Measurements from ENCODE around the gene TMEM134. TPM values are rescaled to one million over a fixed set of nuclear protein-coding genes. Genes with fewer than 3 reads are reported as not detected.

Gene TMEM134, protein sequence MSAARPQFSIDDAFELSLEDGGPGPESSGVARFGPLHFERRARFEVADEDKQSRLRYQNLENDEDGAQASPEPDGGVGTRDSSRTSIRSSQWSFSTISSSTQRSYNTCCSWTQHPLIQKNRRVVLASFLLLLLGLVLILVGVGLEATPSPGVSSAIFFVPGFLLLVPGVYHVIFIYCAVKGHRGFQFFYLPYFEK
- total RNA-seq, result 27.4 and 56.9 TPM in 2 replicates

DNA sequence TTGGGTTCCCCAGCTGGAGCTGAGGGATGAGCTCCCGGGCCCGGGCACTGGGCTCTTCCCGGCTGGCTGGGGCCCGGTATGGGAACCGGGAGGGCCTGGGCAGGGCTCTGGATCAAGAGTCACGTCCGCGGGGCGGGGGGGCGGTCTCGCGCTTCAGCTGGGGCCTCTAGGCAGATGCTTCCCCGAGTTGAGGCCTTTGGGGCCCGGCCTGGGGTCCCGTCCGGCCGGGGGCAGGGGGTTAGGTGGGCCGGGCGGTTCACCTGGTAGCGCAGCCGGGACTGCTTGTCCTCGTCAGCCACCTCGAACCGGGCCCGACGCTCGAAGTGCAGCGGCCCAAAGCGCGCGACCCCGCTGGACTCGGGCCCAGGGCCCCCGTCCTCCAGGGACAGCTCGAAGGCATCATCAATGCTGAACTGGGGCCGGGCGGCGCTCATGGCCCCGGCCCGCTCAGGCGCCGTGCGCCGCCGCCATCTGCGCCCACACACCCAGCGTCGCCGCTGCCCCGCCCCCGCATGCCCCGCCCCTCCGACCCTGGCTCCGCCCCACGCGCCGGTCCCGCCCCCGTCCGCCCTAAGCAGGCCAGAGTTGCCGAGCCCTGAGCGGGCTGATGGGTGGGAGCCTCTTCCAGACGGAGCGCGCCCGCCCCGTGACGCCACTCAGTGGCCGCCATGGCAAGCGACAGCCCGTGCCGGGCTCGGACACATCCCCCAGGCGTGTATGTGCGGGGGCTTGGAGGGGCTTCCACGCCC lies at the start of gene TMEM134:
TMEM134 (minus strand) TSS at position 493 of the 749 bp plus-strand sequence; CDS start at position 434, 59 bp downstream.

DNA sequence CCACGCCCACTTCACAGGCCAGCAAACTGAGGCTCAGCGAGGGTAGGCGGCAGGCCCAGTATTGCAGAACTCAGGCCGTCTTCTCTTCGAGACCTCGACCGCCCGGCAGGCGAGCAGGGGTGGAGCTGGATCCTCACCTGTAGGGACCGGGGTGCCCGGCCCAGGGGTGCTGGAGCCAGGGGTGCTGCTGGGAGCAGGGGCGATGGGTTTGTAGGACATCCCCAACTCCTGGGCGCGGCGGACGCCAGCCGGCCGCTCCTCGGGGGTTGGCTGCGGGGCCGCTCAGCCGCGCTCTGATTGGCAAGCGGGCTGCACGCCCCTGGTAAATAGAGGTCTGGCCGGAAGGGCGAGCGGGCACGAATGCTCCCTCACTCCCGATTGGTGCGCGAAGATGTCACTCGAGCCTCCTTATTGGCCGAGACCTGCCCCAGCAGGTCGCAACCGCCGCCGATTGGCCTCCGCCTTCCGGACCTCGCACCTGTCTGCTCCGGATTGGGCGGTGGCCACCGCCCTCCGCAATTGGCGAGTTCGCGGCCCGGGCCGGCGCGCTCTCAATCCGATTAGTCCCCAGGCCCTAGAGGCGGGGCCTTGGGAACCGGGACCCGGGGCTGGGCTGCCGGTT lies 38.9 kb upstream of the TMEM134 start, which contains the start of gene CDK2AP2:
CDK2AP2 (minus strand) TSS at position 299 of the 622 bp plus-strand sequence; CDS start at position 219, 80 bp downstream.

DNA sequence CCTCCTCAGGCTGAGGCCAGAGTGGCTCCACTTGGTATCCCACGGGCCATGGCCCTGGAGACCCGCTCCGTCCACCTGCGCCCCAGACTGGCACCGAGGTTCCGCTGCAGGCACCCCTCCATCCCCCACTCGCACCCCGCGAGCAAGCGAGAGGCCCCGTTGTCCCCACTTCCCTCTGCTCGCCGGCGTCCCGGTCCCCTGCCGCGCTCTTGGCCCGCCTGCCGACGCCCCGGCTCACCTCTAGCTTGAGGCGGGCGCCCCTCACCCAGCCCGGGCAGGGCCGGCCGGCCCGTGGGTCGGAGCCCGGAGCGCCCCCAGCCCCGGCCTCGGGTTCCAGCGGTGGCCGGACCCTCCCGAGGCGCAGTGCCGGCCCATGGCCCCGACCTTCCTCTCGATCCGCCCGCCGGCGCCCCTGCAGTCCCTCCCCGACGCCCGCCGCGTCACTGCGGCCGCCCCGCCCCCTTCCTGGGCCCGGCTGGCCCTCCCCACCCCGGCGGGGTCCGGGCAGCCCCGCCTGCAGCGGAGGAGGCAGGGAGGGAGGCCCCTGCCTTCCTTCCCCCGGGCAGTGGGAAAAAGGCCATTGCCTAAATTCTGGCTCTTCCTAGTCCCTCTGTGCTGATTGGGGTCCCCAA lies 36.0 kb upstream of the TMEM134 start, which contains the start of gene PITPNM1:
PITPNM1 (minus strand) TSS at position 414 of the 632 bp plus-strand sequence. CDS start 1,183 bp downstream, outside the sequence.

DNA sequence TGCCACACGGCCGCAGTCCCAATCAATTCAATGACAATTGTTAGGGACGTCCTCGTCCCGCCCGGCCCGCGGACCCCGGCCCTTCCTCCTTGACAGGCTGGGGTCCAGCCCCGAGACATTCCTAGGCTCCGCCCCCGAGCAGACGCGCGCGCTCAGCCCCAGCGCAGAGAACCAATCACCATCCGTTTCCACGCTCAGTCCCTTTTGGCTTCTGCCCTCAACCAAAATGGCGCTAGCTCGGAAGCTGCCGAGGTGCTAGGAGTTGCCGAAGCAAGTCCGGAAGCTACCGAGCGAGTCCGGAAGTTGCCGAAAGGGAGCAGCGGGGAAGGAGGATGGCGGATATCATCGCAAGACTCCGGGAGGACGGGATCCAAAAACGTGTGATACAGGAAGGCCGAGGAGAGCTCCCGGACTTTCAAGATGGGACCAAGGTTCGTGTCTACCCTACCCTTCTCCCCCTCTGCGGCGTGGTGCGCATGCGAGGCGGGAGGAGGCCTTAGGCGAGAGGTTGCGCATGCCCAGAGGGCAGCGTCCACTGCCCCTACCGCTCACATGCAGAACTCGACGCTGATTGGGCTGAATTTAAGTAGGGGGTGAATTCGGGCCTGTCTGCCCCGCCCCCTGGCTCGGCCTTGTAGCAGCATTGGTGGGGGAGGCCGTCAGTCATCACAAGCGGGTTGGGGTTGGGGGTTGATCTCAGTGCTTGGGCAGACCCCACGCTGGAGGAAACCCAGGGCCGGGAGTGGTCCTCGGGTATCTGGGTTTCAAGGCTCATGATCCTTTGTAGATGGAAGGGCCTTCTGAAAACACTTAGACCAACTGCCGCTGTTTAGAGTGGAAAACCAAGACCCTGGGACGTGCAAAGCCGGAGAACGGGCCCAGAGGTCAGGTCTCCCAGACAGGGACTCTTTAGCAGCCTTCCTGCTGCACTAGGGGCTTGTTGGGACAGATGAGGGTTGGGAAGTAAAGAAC lies 14.1 kb upstream of the TMEM134 start, which contains the start of gene AIP:
AIP (plus strand) TSS at position 200 of the 972 bp plus-strand sequence; CDS start at position 333, 133 bp downstream.

DNA sequence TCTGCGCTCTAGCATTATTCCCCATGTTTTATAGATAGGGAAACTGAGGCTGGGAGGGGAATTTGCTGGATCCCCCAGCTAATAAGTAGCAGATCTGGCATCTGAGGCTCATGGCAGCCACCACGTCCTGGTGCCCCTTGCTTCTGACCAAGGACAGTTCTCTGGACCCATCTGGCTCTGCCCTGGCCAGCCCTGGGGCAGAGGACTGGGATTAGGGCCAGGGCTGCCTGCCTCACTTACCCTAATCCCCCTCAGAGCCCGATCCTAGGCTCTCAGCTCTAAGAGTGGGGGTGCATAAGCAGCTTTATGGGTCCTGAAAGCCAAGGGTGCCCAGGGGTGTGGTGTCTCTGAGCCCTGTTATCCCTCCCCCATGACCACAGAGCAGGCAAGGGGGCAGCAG lies 14.0 kb downstream of the TMEM134 start, which contains the start of gene CABP4:
CABP4 (plus strand) TSS at position 301 of the 400 bp plus-strand sequence; CDS start at position 371, 70 bp downstream.

DNA sequence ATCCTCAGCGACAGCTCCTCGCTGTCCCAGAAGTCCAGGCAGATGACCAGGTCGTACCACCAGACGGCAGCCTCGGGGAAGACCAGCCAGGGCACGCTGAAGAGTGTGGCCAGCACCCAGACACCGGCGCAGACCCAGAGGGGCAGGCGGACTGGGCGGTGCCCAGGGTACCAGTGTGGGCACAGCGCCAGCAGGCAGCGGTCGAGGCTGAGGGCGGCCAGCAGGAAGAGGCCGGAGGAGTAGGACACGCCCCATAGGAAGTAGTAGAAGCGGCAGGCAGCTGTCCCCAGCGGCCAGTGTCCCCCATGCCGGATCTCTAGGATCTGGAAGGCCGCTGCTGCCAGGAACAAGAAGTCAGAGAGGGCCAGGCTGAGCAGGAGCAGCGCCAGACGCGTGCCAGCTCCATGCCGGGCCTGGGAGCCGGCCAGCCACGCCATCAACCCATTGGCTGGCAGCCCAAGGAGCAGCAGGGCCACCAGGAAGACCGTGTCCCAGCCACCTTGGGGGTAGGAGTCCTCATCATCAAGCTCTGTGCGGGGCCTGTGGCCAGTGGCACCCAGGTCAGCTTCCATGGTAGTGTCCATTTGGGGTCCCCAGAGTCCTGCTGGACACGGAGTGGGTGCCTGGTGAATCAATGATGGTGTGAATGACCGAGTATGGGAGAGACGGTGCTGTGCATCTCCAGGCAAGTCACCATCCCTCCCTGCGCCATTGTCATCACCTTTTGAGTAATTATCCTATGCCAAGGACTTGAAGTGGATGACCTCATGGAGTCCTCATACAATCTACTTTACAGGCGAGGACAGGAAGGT lies 16.7 kb downstream of the TMEM134 start, which contains the start of gene GPR152:
GPR152 (minus strand) TSS at position 589 of the 812 bp plus-strand sequence; CDS start at position 584, 5 bp downstream.

DNA sequence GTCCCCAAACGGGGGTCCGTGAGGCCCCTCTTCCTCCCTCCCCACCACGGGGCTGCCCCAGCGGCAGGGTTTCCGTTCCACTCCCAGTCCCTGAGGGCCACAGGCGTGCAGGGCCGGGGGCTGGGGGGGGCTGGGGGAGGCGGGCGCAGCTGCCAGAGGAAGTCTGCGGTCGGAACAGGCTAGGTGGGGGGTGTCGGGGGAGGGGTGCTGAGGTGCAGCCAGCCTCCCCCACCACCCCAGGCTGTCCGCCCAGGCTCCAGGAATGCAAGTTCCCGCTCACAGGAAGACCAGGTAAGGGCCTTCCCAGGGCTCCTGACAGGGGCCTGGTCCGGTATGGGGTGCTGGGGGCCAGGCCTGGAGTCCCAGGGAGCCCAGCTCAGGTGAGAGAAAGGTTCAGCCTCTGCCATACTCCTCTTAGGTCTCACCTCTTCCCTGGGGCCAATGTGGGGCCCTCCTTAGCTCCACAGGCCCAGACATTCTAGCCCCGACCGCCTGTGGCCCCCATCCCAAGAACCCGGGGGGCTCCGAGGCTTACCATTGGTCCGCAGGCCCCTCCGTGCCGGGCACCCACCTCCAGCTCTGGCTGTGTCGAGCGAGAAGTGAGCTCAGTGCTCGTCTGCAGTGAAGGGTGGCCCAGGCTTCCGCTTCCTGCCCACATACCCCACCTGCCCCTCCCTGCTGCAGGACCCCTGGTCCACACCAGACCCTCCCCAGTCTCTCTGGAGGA lies 31.8 kb downstream of the TMEM134 start, which contains the start of gene PTPRCAP:
PTPRCAP (minus strand) TSS at position 601 of the 727 bp plus-strand sequence; CDS start at position 538, 63 bp downstream.

DNA sequence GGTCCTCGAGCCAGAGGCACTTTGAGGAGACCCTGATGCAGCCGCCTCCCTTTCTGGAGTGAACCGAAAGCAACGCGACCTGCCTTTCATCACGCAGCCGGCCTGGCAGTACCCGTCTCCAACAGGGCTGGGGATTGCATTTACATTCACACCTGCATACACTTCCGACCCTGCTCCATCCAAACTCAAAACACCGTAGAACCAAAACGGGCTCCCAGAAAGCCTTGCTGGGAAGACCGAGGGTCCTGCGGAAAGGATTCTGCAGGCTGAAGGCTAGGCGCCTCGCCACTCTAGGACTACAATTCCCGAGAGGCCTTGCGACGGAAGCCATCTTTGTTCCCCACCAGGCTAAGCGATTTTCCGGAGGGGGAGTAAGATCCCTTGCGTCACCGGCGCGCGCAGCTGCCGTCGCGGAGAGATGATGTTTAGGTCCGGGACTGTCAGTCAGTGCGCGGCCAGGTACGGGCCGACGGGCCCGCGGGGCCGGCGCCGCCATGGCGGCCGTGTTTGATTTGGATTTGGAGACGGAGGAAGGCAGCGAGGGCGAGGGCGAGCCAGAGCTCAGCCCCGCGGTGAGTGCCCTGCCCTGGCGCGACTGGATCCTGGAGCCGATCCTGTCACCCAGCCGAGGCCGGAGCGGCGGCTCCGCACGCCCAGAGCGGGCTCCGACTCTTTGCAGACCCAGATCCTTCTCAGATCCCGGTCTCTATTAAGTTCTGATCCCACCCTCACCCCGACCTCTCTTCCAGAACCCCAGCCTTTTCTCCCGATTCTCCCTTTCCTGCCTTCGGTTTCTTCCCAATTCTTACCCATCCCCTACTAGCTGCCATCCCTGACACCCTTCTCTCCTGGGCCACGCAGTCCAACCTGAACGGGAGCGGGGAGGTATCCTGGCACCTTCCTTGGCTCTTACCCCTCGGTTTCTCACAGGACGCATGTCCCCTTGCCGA lies 40.7 kb downstream of the TMEM134 start, which contains the start of gene RPS6KB2:
RPS6KB2 (plus strand) TSS at position 443 of the 950 bp plus-strand sequence; CDS start at position 495, 52 bp downstream.

DNA sequence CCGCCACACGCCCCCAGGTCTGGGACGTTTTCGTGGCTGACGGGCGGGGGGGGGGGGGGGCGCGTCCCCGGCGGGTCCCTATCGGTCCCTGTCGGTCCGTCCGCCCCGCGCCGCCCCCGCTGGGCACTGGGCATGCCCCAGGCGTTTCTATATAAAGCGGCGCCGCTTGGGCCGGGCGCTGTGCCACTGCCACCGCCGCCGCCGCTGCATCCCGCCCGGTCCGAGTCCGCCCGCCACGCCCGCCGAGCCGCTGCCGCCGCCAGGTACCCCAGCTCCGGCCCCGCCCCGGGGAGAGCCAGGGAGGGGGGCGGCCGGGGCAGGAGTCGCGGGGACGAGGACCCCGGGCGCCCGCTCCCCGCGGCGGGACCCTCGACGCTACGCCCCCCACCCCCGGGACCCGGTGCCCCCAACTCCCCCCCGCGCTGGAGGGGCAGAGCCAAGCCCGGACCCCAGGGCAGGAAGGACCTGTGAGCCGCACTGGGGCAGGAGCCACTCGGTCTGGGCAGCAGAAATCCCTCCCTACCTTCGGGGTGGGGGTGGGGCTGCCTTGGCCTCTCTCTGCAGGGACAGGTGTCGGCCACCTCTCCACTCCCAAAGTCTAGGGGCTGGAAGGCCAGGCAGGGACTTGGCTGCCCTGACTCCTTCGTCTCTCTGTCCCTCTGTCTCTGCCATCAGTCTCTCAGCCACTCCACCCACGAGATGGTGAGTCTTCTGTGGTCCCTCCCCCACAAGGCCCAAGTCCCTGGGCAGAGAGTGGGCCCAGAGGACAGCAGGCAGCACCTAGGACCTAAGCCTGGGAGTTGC lies 53.3 kb downstream of the TMEM134 start, which contains the start of gene CARNS1:
CARNS1 (plus strand) TSS at position 178 of the 804 bp plus-strand sequence; CDS start at position 700, 522 bp downstream.

Other genes with a start within 250 kb of the TMEM134 start
- 39.5 and 46.4 TPM in 2 replicates for gene GRK2, start 202.8 kb downstream of the TMEM134 start, total RNA-seq
- gene ANKRD13D, start 179.9 kb downstream of the TMEM134 start, total RNA-seq, result 30.8 and 31.9 TPM in 2 replicates
- 11.5 and 16.7 TPM in 2 replicates for gene SSH3, start 165.7 kb downstream of the TMEM134 start, total RNA-seq
- 123 and 166 TPM in 2 replicates for gene POLD4, start 115.7 kb downstream of the TMEM134 start, total RNA-seq
- 6.3 and 11.2 TPM in 2 replicates for gene CLCF1, start 95.7 kb downstream of the TMEM134 start, total RNA-seq
- gene RAD9A, start 77.3 kb downstream of the TMEM134 start, total RNA-seq, result 3.0 and 6.1 TPM in 2 replicates
- 306 and 335 TPM in 2 replicates for gene PPP1CA, start 67.4 kb downstream of the TMEM134 start, total RNA-seq
- gene TBC1D10C, start 65.2 kb downstream of the TMEM134 start, total RNA-seq, result not detected in 2 replicates
- 0.86 TPM in 1 of 2 replicates, not detected in the other for gene CARNS1, start 53.6 kb downstream of the TMEM134 start, total RNA-seq
- gene RPS6KB2, start 40.8 kb downstream of the TMEM134 start, total RNA-seq, result 64.0 and 77.3 TPM in 2 replicates
- gene PTPRCAP, start 31.6 kb downstream of the TMEM134 start, total RNA-seq, result 0.89 TPM in 1 of 2 replicates, not detected in the other
- gene CORO1B, start 25.8 kb downstream of the TMEM134 start, total RNA-seq, result 109 and 128 TPM in 2 replicates
- gene GPR152, start 16.5 kb downstream of the TMEM134 start, total RNA-seq, result not detected in 2 replicates
- not detected in 2 replicates for gene CABP4, start 13.9 kb downstream of the TMEM134 start, total RNA-seq
- 63.6 and 75.2 TPM in 2 replicates for gene AIP, start 13.8 kb upstream of the TMEM134 start, total RNA-seq
- gene PITPNM1, start 36.1 kb upstream of the TMEM134 start, total RNA-seq, result 29.2 and 30.3 TPM in 2 replicates
- 41.2 and 48.4 TPM in 2 replicates for gene CDK2AP2, start 38.9 kb upstream of the TMEM134 start, total RNA-seq
- gene CABP2, start 54.2 kb upstream of the TMEM134 start, total RNA-seq, result not detected in 2 replicates
- 1,006 and 1,636 TPM in 2 replicates for gene GSTP1, start 114.6 kb upstream of the TMEM134 start, total RNA-seq
- 248 and 322 TPM in 2 replicates for gene NDUFV1, start 137.7 kb upstream of the TMEM134 start, total RNA-seq
- gene NUDT8, start 160.7 kb upstream of the TMEM134 start, total RNA-seq, result 13.6 and 14.1 TPM in 2 replicates
- gene TBX10, start 170.5 kb upstream of the TMEM134 start, total RNA-seq, result not detected in 2 replicates
- 0.35 TPM in 1 of 2 replicates, not detected in the other for gene ACY3, start 181.5 kb upstream of the TMEM134 start, total RNA-seq
- gene ALDH3B2, start 205.4 kb upstream of the TMEM134 start, total RNA-seq, result not detected in 2 replicates

Data from myometrial cell (primary cell).